GM23248 (cell line): ENCODE results near the gene UBN1.

ENCODE experiments used
- EZH2 ChIP-seq: fragments of 200-600 bp; sonication (generic); IDR thresholded peaks from 2 replicates; pipeline ENCODE4 v1.6.1; 2018; ENCODE audit warnings: antibody characterized with exemption, mild to moderate bottlenecking; ENCODE audit not compliant: insufficient read depth, poor library complexity, severe bottlenecking
- EZH2phosphoT487 ChIP-seq: fragments of 200-600 bp; sonication (generic); IDR thresholded peaks from 2 replicates; pipeline ENCODE4 v1.6.1; 2018; ENCODE audit warnings: antibody characterized with exemption, moderate library complexity, mild to moderate bottlenecking, low read depth; ENCODE audit not compliant: insufficient read depth

DNA sequence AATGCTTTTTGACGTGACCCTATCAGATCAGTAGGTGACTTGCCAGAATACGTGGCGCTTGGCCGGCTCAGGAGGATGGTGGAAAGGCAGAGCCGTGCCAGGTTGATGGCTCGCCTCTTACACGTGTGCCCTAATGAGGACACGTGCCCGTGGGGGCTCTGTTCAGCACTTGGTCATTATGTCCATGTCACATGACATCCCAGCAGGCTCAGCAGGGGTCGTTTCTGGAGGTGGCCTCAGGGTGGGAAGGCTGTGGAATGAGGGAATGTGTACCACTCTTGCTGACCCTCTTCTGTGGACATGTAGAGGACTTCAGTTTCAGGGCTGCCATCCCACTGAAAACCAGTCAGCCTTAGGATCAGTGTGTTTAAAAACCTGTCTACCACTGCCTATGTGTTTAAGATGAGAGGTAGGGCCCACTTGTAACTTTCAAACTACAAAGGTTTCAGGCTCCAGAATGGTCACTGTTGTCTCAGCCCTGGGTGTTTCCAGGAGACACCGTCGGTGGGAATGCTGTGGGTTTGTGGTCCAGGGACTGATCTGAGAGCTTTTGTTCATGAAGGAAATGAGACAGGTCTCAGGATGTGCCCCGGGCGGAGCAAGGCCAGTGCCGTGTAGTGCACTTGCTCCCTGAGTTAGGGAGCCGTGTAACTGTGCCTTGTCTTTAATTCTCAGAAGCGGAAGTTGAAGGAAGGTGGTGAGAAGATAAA, 12.1 kb downstream of the UBN1 start:
- TF ChIP-seq EZH2phosphoT487 (no peak), EZH2 (no peak)
